ENCODE data around the gene TRAF3.
"Not testable (repeated sequence)": the region's sequence is repeated elsewhere in the genome, so short reads cannot be mapped to it uniquely, and the experiment has no call there.

Gene TRAF3

GRCh38 chr14:102924632-102925588, 147.7 kb downstream of the TRAF3 start:
- no peak for DNase-seq (ENCODE audit: low spot score)

GRCh38 chr14:102925646-102926045, 148.4 kb downstream of the TRAF3 start:
- no peak for DNase-seq (ENCODE audit: low spot score)

- DNase-seq (ENCODE audit: low spot score) = no peak
Measured at GRCh38 chr14:102926104-102926503, 148.9 kb downstream of the TRAF3 start.

GRCh38 chr14:102926840-102927239, 149.6 kb downstream of the TRAF3 start:
- not testable (repeated sequence) for DNase-seq (ENCODE audit: low spot score)

GRCh38 chr14:102927346-102927877, 150.2 kb downstream of the TRAF3 start:
- no peak for DNase-seq (ENCODE audit: low spot score)

- no peak for DNase-seq (ENCODE audit: low spot score)
Measured at GRCh38 chr14:102927878-102928411, 150.7 kb downstream of the TRAF3 start.

GRCh38 chr14:102928412-102929240, 151.4 kb downstream of the TRAF3 start:
- DNase-seq (ENCODE audit: low spot score) = no peak

GRCh38 chr14:102929241-102930137, 152.2 kb downstream of the TRAF3 start:
- DNase-seq (ENCODE audit: low spot score) = no peak

- DNase-seq (ENCODE audit: low spot score) = no peak
Measured at GRCh38 chr14:102930138-102930752, 153.0 kb downstream of the TRAF3 start.

GRCh38 chr14:102930753-102931579, 153.7 kb downstream of the TRAF3 start:
- DNase-seq (ENCODE audit: low spot score) = no peak

GRCh38 chr14:102931580-102932285, 154.5 kb downstream of the TRAF3 start:
- no peak for DNase-seq (ENCODE audit: low spot score)

GRCh38 chr14:102932484-102933248, 155.4 kb downstream of the TRAF3 start:
- DNase-seq (ENCODE audit: low spot score) = no peak

- no peak for DNase-seq (ENCODE audit: low spot score)
Measured at GRCh38 chr14:102933618-102934231, 156.5 kb downstream of the TRAF3 start.

GRCh38 chr14:102935756-102936155, 158.5 kb downstream of the TRAF3 start:
- DNase-seq (ENCODE audit: low spot score) = no peak

- no peak for DNase-seq (ENCODE audit: low spot score)
Measured at GRCh38 chr14:102937331-102938175, 160.3 kb downstream of the TRAF3 start.

- no peak for DNase-seq (ENCODE audit: low spot score)
Measured at GRCh38 chr14:102938191-102938590, 160.9 kb downstream of the TRAF3 start.

- DNase-seq (ENCODE audit: low spot score) = no peak
Measured at GRCh38 chr14:102939329-102939728, 162.1 kb downstream of the TRAF3 start.

Measured in HuH-7.5 (cell line).